ENCODE data around the gene ELANE. TPM values are rescaled to one million over a fixed set of nuclear protein-coding genes. Genes with fewer than 3 reads are reported as not detected.
"Not testable (repeated sequence)": the region's sequence is repeated elsewhere in the genome, so short reads cannot be mapped to it uniquely, and the experiment has no call there.

ELANE gene
- total RNA-seq, 1 donor from 2014 or later: not detected

GRCh38 chr19:873084-873483 is 21.0 kb downstream of the ELANE start:
- TF ChIP-seq CTCF (conservative IDR thresholded peaks at IDR 0.05; ENCODE audit: low read depth, low read length): no peak
- no peak for DNase-seq (ENCODE audit: low read depth)
- H3K4me3 ChIP-seq (ENCODE audit: low read depth, low read length): no peak overlapping the region

- no peak for DNase-seq (ENCODE audit: low read depth)
- TF ChIP-seq CTCF (conservative IDR thresholded peaks at IDR 0.05; ENCODE audit: low read depth, low read length): no peak
- H3K4me3 ChIP-seq (ENCODE audit: low read depth, low read length): no peak overlapping the region
These were observed 21.5 kb downstream of the ELANE start for GRCh38 chr19:873561-874041.

- H3K4me3 ChIP-seq (ENCODE audit: low read depth, low read length): no peak overlapping the region
- TF ChIP-seq CTCF (conservative IDR thresholded peaks at IDR 0.05; ENCODE audit: low read depth, low read length): no peak
- no peak for DNase-seq (ENCODE audit: low read depth)
These were observed 23.3 kb downstream of the ELANE start for GRCh38 chr19:875265-875879.

GRCh38 chr19:876089-876488 is 24.0 kb downstream of the ELANE start:
- H3K4me3 ChIP-seq (ENCODE audit: low read depth, low read length): no peak overlapping the region
- no peak for DNase-seq (ENCODE audit: low read depth)
- no peak for TF ChIP-seq CTCF (conservative IDR thresholded peaks at IDR 0.05; ENCODE audit: low read depth, low read length)

GRCh38 chr19:876780-877314 is 24.7 kb downstream of the ELANE start:
- no peak overlapping the region for H3K4me3 ChIP-seq (ENCODE audit: low read depth, low read length)
- no peak for TF ChIP-seq CTCF (conservative IDR thresholded peaks at IDR 0.05; ENCODE audit: low read depth, low read length)
- no peak for DNase-seq (ENCODE audit: low read depth)

- not testable (repeated sequence) for H3K4me3 ChIP-seq (ENCODE audit: low read depth, low read length); DNase-seq (ENCODE audit: low read depth)
These were observed 26.0 kb downstream of the ELANE start for GRCh38 chr19:877992-878660.

- not testable (repeated sequence) for DNase-seq (ENCODE audit: low read depth); H3K4me3 ChIP-seq (ENCODE audit: low read depth, low read length)
These were observed 26.9 kb downstream of the ELANE start for GRCh38 chr19:878751-879561.

Data from epithelial cell of proximal tubule (primary cell).